K562 (cell line): Measurements from ENCODE around the gene TARBP1. TPM values are rescaled to one million over a fixed set of nuclear protein-coding genes. Genes with fewer than 3 reads are reported as not detected.

ENCODE experiments used
- ATAC-seq: fragments of 200-7000 bp; cut with Tn5 transposase; 3 replicates; pipeline ENCODE4 v1.9.1; 2020; ENCODE audit warnings: moderate library complexity
- BruUV-seq: library from RNA; stranded (reverse); fragments of 400-500 nt; replicated peaks from 2 replicates; lab custom pipeline; 2021; lab: Mats Ljungman, UMichigan
- CTCF ChIA-PET: fragments of 300-600 bp; formaldehyde crosslinking; extraction: SDS; loops from one replicate; lab custom pipeline; 2021; ENCODE audit warnings: low intra/inter-chr PET ratio; lab: Yijun Ruan, JAX
- POLR2A ChIA-PET: fragments of 300-600, 350-650 bp; sonication (Branson Sonifier 250); formaldehyde crosslinking; extraction: SDS; loops from one replicate; lab custom pipeline; 2021; ENCODE audit warnings: antibody characterized with exemption, inconsistent platforms; lab: Yijun Ruan, JAX
- DNase-seq, 4 experiments: peaks; one replicate each; pipeline versions ENCODE4 v3.0.0 to v3.0.0-alpha.2; 2011 to 2018; ENCODE audit warnings: low spot score in 3 of 4, mixed read lengths in 3 of 4; ENCODE audit errors: extremely low read depth in 1 of 4
- FAIRE-seq: peaks from 2 replicates; lab custom pipeline; 2011; peaks lifted over from hg19 to GRCh38; lab: Jason Lieb, UNC
- H2AFZ ChIP-seq: 2 replicates; pipeline ENCODE4 v1.6.0; 2011; ENCODE audit warnings: low read depth, low read length, control low read depth, inconsistent platforms
- H3K27ac ChIP-seq: fragments of 200-600 bp; 3 replicates; pipeline ENCODE4 v1.8.0; 2011; ENCODE audit warnings: low read depth, mild to moderate bottlenecking, control low read depth, inconsistent platforms, low read length, moderate library complexity, mixed read lengths; ENCODE audit errors: extremely low read depth
- H3K27me3 ChIP-seq, 2 experiments: fragments of 300-600 bp in 1 of 2; 2 replicates in 1 of 2; 3 replicates in 1 of 2; pipeline versions ENCODE4 v1.6.0 to v1.8.0; 2011; ENCODE audit warnings: inconsistent platforms in 2 of 2, low read length in 2 of 2, mild to moderate bottlenecking in 1 of 2, mixed read lengths in 1 of 2, moderate library complexity in 1 of 2; ENCODE audit not compliant: control insufficient read depth in 2 of 2, insufficient read depth in 2 of 2
- H3K36me3 ChIP-seq: fragments of 300-600 bp; 3 replicates; pipeline ENCODE4 v1.8.0; 2011; ENCODE audit warnings: mild to moderate bottlenecking, low read length, inconsistent platforms; ENCODE audit not compliant: control insufficient read depth, insufficient read depth
- H3K4me1 ChIP-seq, 2 experiments: fragments of 200-600 bp in 1 of 2; replicated peaks in 1 of 2; 2 replicates in 1 of 2; 3 replicates in 1 of 2; pipeline versions ENCODE4 v1.5.1 to v1.8.0; 2011; ENCODE audit warnings: inconsistent platforms in 2 of 2, low read length in 2 of 2, mild to moderate bottlenecking in 1 of 2, mixed read lengths in 1 of 2, moderate library complexity in 1 of 2; ENCODE audit not compliant: control insufficient read depth in 2 of 2, insufficient read depth in 2 of 2
- H3K4me2 ChIP-seq: 2 replicates; pipeline ENCODE4 v1.6.1; 2011; ENCODE audit warnings: low read length, control low read depth, inconsistent platforms, mixed read lengths; ENCODE audit not compliant: insufficient read depth
- H3K4me3 ChIP-seq: fragments of 200-600 bp; sonication (generic), shearing (Covaris generic); 2 replicates; pipeline ENCODE4 v1.5.1; 2016; ENCODE audit warnings: control low read depth, inconsistent platforms
- H3K79me2 ChIP-seq: fragments of 200-600 bp; 3 replicates; pipeline ENCODE4 v1.8.0; 2011; ENCODE audit warnings: low read length, inconsistent platforms; ENCODE audit not compliant: control insufficient read depth, insufficient read depth
- H3K9ac ChIP-seq, 2 experiments: 2 replicates each; pipeline versions ENCODE4 v1.6.0 to v1.6.1; 2011; ENCODE audit warnings: low read depth in 2 of 2, low read length in 2 of 2, control low read depth in 1 of 2, inconsistent platforms in 1 of 2, mild to moderate bottlenecking in 1 of 2, mixed read lengths in 1 of 2; ENCODE audit not compliant: insufficient read depth in 1 of 2
- H3K9me1 ChIP-seq: one replicate; pipeline ENCODE4 v1.6.0; 2011; ENCODE audit warnings: inconsistent platforms, mild to moderate bottlenecking, low read length, moderate library complexity; ENCODE audit not compliant: control insufficient read depth, insufficient read depth
- H3K9me3 ChIP-seq: replicated peaks from 2 replicates; pipeline ENCODE4 v1.5.1; 2011; ENCODE audit warnings: low read depth, low read length, inconsistent platforms; ENCODE audit not compliant: control insufficient read depth, insufficient read depth
- H4K20me1 ChIP-seq: replicated peaks from 2 replicates; pipeline ENCODE4 v1.6.1; 2011; ENCODE audit warnings: low read length, inconsistent platforms, mixed read lengths; ENCODE audit not compliant: control insufficient read depth, insufficient read depth
- GTF3C2 ChIP-seq: IDR thresholded peaks from 3 replicates; pipeline ENCODE4 v1.6.1; 2011; ENCODE audit warnings: borderline replicate concordance, mild to moderate bottlenecking, moderate library complexity; ENCODE audit not compliant: insufficient read length; ENCODE audit errors: extremely low read depth
- KLF1 ChIP-seq: fragments of 450-650 bp; IDR thresholded peaks from 2 replicates; pipeline ENCODE4 v1.6.1; 2016; ENCODE audit warnings: missing genetic modification characterization, missing compliant biosample characterization
- MAFG ChIP-seq: fragments of 450-650 bp; conservative IDR thresholded peaks from 2 replicates; pipeline ENCODE4 v1.6.1; 2016; ENCODE audit warnings: missing genetic modification characterization, missing compliant biosample characterization
- NFE2 ChIP-seq: IDR thresholded peaks from 2 replicates; pipeline ENCODE4 v1.6.1; 2014; ENCODE audit warnings: antibody characterized with exemption, low read depth
- NFIC ChIP-seq: fragments of 450-650 bp; IDR thresholded peaks from 2 replicates; pipeline ENCODE4 v1.6.1; 2017; ENCODE audit warnings: mild to moderate bottlenecking, inconsistent platforms
- ZBTB9 ChIP-seq: fragments of 450-650 bp; formaldehyde crosslinking; IDR thresholded peaks from 2 replicates; pipeline ENCODE4 v1.4.0; 2020; ENCODE audit warnings: mild to moderate bottlenecking, moderate library complexity
- ZNF445 ChIP-seq: fragments of 250-450 bp; sonication (Bioruptor Pico); IDR thresholded peaks from 2 replicates; pipeline ENCODE4 v1.4.0; 2020; ENCODE audit warnings: low read depth, mild to moderate bottlenecking, moderate library complexity
- WGBS: fragments of 100-300 bp; shearing (Covaris generic); methylation state at CpG from one replicate; pipeline ENCODE4 v1.1.6; 2016; ENCODE audit warnings: low coverage, mixed read lengths; ENCODE audit not compliant: insufficient coverage; ENCODE audit errors: missing lambda C conversion rate; 5-methylcytosine and 5-hydroxymethylcytosine counted together
- in situ Hi-C: fragments of 300-500 bp; cut with MboI; formaldehyde crosslinking; loops from 4 replicates; pipeline ENCODE4 v1.15.0; 2018; ENCODE audit warnings: inconsistent platforms, mixed read lengths
- intact Hi-C: fragments of 100-400 bp; cut with micrococcal nuclease; formaldehyde crosslinking; loops from 2 replicates; pipeline ENCODE4 v1.14.2; 2022
- polyA plus RNA-seq, 8 experiments: library from polyadenylated mRNA; depleted of rRNA in 4 of 8; stranded (reverse) in 5 of 8; unstranded in 3 of 8; fragments of >200 nt; fragmentation: Nextera tagmentation in 2 of 8; fragmentation: Illumina TruSeq in 1 of 8; extraction: Ambion mirVana in 2 of 8; extraction: Trizol in 1 of 8; gene quantifications; 2 replicates each; pipeline versions ENCODE4 v1.2.1 to v1.2.3, GENCODE V29; 2011 to 2014; ENCODE audit warnings: inconsistent platforms in 1 of 8, missing spikeins in 1 of 8
- total RNA-seq, 7 experiments: library from RNA; depleted of rRNA in 6 of 7; stranded (reverse); fragments of >200 nt in 6 of 7; fragmentation: Illumina TruSeq in 2 of 7; extraction: Trizol in 2 of 7; gene quantifications; 2 replicates each; pipeline versions ENCODE4 v1.2.1 to v1.2.3, GENCODE V29; 2011 to 2021; ENCODE audit warnings: low replicate concordance in 1 of 7
- TF ChIP-seq, protein P1 (sequence below): sonication (generic); IDR thresholded peaks from 2 replicates; pipeline ENCODE4 v1.6.1; 2016
- TF ChIP-seq, protein P2 (sequence below): sonication (generic); formaldehyde crosslinking; IDR thresholded peaks from 2 replicates; pipeline ENCODE4 v1.8.0; 2022; ENCODE audit warnings: mild to moderate bottlenecking, missing genetic modification reagents, borderline replicate concordance

TARBP1 gene
- total and polyA plus RNA-seq, 9 of the 15 experiments (the other 6 are each of a cell fraction or from before 2014, with no cell fraction given): 8.8 to 48.0 (median 22.9) TPM

DNA sequence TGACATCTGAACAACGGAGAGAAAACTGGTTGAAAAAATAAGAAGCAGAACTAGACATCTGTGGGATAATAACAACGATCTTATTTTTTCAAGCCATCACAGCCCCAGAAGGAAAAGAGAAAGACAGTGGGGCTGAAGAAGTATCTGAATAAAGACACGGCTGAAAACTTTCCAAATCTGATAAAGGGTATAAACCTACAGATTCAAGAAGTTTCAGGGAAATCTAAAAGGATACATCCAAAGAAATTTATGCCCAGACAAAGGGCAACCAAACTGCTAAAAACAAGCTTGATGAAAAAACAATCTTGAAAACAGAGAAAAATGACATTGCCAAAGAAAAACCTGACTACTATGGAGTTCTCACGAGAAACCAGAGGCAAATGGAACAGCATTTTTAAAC is 40.4 kb downstream of the TARBP1 start (continued):
- no peak for TF ChIP-seq ZBTB9 (CRISPR knock-in tag)

GRCh38 chr1:234437423-234438171 is 41.4 kb downstream of the TARBP1 start:
- intact Hi-C loops: no loop called here
- H3K79me2 ChIP-seq: no peaks in the 10 kb centered on the region
- peaks cover 0 to 11% of the 10 kb centered on the region in 2 experiments; a peak in 3 of 5 replicates for H3K4me1 ChIP-seq
- H3K4me2 ChIP-seq: no peak overlapping the region
- H3K9me1 ChIP-seq: no peaks in the 10 kb centered on the region
- TF ChIP-seq NFIC (0 out of 2 replicates have a peak, but pooled peaks have one; percentile 14), KLF1 (tag) (no peak), GTF3C2 (no peak), ZNF445 (CRISPR knock-in tag) (no peak), NFE2 (no peak), MAFG (tag) (0 out of 2 replicates have a peak, but pooled peaks have one; percentile 18)
- TF ChIP-seq, protein P1, sequence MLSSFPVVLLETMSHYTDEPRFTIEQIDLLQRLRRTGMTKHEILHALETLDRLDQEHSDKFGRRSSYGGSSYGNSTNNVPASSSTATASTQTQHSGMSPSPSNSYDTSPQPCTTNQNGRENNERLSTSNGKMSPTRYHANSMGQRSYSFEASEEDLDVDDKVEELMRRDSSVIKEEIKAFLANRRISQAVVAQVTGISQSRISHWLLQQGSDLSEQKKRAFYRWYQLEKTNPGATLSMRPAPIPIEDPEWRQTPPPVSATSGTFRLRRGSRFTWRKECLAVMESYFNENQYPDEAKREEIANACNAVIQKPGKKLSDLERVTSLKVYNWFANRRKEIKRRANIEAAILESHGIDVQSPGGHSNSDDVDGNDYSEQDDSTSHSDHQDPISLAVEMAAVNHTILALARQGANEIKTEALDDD: no peak
- TF ChIP-seq, protein P2, sequence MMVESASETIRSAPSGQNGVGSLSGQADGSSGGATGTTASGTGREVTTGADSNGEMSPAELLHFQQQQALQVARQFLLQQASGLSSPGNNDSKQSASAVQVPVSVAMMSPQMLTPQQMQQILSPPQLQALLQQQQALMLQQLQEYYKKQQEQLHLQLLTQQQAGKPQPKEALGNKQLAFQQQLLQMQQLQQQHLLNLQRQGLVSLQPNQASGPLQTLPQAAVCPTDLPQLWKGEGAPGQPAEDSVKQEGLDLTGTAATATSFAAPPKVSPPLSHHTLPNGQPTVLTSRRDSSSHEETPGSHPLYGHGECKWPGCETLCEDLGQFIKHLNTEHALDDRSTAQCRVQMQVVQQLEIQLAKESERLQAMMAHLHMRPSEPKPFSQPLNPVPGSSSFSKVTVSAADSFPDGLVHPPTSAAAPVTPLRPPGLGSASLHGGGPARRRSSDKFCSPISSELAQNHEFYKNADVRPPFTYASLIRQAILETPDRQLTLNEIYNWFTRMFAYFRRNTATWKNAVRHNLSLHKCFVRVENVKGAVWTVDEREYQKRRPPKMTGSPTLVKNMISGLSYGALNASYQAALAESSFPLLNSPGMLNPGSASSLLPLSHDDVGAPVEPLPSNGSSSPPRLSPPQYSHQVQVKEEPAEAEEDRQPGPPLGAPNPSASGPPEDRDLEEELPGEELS: no peak
- no peak overlapping the region for H3K9ac ChIP-seq
- H3K27ac ChIP-seq: no peak overlapping the region
- no peak overlapping the region for H3K4me3 ChIP-seq
- WGBS: 51% methylated on average over 6 of the region's 6 CpGs
- ChIA-PET POLR2A (interaction anchor here (1.3 to 3.1 kb wide), 3 partner anchors 9 to 41 kb away, joined by 4 to 10 read pairs (median 5); partner anchors contain the start of gene TARBP1), CTCF (no interaction called here)
- no peaks in the 10 kb centered on the region for H3K9me3 ChIP-seq
- no peak for FAIRE-seq
- in situ Hi-C loops: no loop called here
- no peak for ATAC-seq
- no peak overlapping the region for H2AFZ ChIP-seq
- H3K36me3 ChIP-seq: peaks cover 16% of the 10 kb centered on the region; the same call in 1 of the 3 replicates
- no peak for DNase-seq
- H4K20me1 ChIP-seq: no peaks in the 10 kb centered on the region
- no TSS peak for BruUV-seq
- H3K27me3 ChIP-seq: no peaks in the 10 kb centered on the region
